H1 (cell line): ENCODE results near the gene ADPRHL1. TPM values are rescaled to one million over a fixed set of nuclear protein-coding genes. Genes with fewer than 3 reads are reported as not detected.

Experiments
- CTCF ChIA-PET: fragments of 300-600 bp; sonication (Branson Sonifier 250); formaldehyde crosslinking; loops from one replicate; lab custom pipeline; 2021; ENCODE audit not compliant: partially characterized antibody; lab: Charles Lee
- POLR2A ChIA-PET: fragments of 300-600 bp; sonication (Branson Sonifier 250); formaldehyde crosslinking; loops from one replicate; lab custom pipeline; 2021; ENCODE audit warnings: inconsistent platforms; ENCODE audit not compliant: partially characterized antibody; lab: Charles Lee
- DNase-seq, 2 experiments: peaks; one replicate each; pipeline versions ENCODE4 v3.0.0 to v3.0.0-alpha.2; 2010 to 2022; ENCODE audit warnings: low spot score in 2 of 2, low read depth in 1 of 2, mixed read lengths in 1 of 2
- FAIRE-seq: peaks from 2 replicates; lab custom pipeline; 2011; peaks lifted over from hg19 to GRCh38; lab: Jason Lieb, UNC
- H2AFZ ChIP-seq: 2 replicates; pipeline ENCODE4 v1.8.1; 2012; ENCODE audit warnings: low read length, inconsistent platforms
- H2AK5ac ChIP-seq: 2 replicates; pipeline ENCODE4 v1.6.1; 2013; ENCODE audit warnings: low read depth, low read length
- H2BK120ac ChIP-seq: replicated peaks from 2 replicates; pipeline ENCODE3; 2013; ENCODE audit warnings: low read depth, low read length, inconsistent platforms
- H2BK12ac ChIP-seq: 2 replicates; pipeline ENCODE4 v1.6.1; 2013; ENCODE audit warnings: low read depth, low read length
- H2BK15ac ChIP-seq: 2 replicates; pipeline ENCODE4 v1.6.1; 2013; ENCODE audit warnings: low read length
- H2BK20ac ChIP-seq: 2 replicates; pipeline ENCODE4 v1.6.1; 2013; ENCODE audit warnings: low read length
- H2BK5ac ChIP-seq: 2 replicates; pipeline ENCODE4 v1.6.1; 2013; ENCODE audit warnings: low read depth, low read length
- H3K14ac ChIP-seq: 2 replicates; pipeline ENCODE4 v1.6.1; 2013; ENCODE audit warnings: inconsistent platforms; ENCODE audit not compliant: insufficient read length
- H3K18ac ChIP-seq: 2 replicates; pipeline ENCODE4 v1.6.1; 2013; ENCODE audit warnings: low read length; ENCODE audit errors: extremely low read depth
- H3K23ac ChIP-seq: 2 replicates; pipeline ENCODE4 v1.6.1; 2013; ENCODE audit warnings: inconsistent platforms; ENCODE audit not compliant: insufficient read length
- H3K23me2 ChIP-seq: 2 replicates; pipeline ENCODE4 v1.6.1; 2013; ENCODE audit warnings: low read depth, low read length
- H3K27ac ChIP-seq: 2 replicates; pipeline ENCODE4 v1.6.1; 2011; ENCODE audit warnings: low read depth, low read length, inconsistent platforms
- H3K27me3 ChIP-seq, 4 experiments: replicated peaks in 1 of 4; 1 replicate in 1 of 4; 2 replicates in 3 of 4; pipeline versions ENCODE4 v1.6.1 to v1.8.1; 2011 to 2013; ENCODE audit warnings: low read length in 3 of 4, mild to moderate bottlenecking in 3 of 4, inconsistent platforms in 2 of 4, mixed read lengths in 2 of 4, moderate library complexity in 1 of 4; ENCODE audit not compliant: control insufficient read depth in 3 of 4, insufficient read depth in 3 of 4; ENCODE audit errors: extremely low read depth in 1 of 4
- H3K36me3 ChIP-seq, 4 experiments: 2 replicates each; pipeline versions ENCODE4 v1.6.1 to v1.8.1; 2011 to 2013; ENCODE audit warnings: mild to moderate bottlenecking in 4 of 4, low read length in 3 of 4, moderate library complexity in 2 of 4, control low read depth in 1 of 4, inconsistent platforms in 1 of 4; ENCODE audit not compliant: insufficient read depth in 4 of 4, control insufficient read depth in 2 of 4
- H3K4ac ChIP-seq: replicated peaks from 2 replicates; pipeline ENCODE3; 2013; ENCODE audit warnings: low read length, low read depth, mixed read lengths, inconsistent platforms; ENCODE audit not compliant: insufficient read length
- H3K4me1 ChIP-seq, 4 experiments: replicated peaks in 1 of 4; 1 replicate in 1 of 4; 2 replicates in 3 of 4; pipeline versions ENCODE4 v1.6.1 to v1.8.1; 2011 to 2013; ENCODE audit warnings: low read length in 3 of 4, inconsistent platforms in 2 of 4, mixed read lengths in 1 of 4; ENCODE audit not compliant: insufficient read depth in 4 of 4, control insufficient read depth in 3 of 4
- H3K4me2 ChIP-seq, 2 experiments: 2 replicates each; pipeline versions ENCODE4 v1.6.1 to v1.8.1; 2011 to 2013; ENCODE audit warnings: low read depth in 2 of 2, low read length in 2 of 2, control low read depth in 1 of 2, inconsistent platforms in 1 of 2, mild to moderate bottlenecking in 1 of 2; ENCODE audit not compliant: insufficient read depth in 1 of 2
- H3K4me3 ChIP-seq, 4 experiments: fragments of 200-600, 300-600 bp in 1 of 4; sonication (generic), shearing (Covaris generic), sonication (Bioruptor Twin) in 1 of 4; 2 replicates each; pipeline versions ENCODE4 v1.5.1 to v1.8.1; 2011 to 2016; ENCODE audit warnings: low read length in 4 of 4, low read depth in 3 of 4, control low read depth in 2 of 4, inconsistent platforms in 2 of 4, mild to moderate bottlenecking in 2 of 4, mixed read lengths in 1 of 4, moderate library complexity in 1 of 4; ENCODE audit not compliant: insufficient read depth in 2 of 4; ENCODE audit errors: extremely low read depth in 1 of 4
- H3K56ac ChIP-seq: replicated peaks from 2 replicates; pipeline ENCODE3; 2013; ENCODE audit warnings: low read depth, mild to moderate bottlenecking, mixed read lengths, low read length, inconsistent platforms; ENCODE audit not compliant: insufficient read length
- H3K79me1 ChIP-seq: 2 replicates; pipeline ENCODE4 v1.6.1; 2013; ENCODE audit warnings: low read depth, low read length, control low read depth
- H3K79me2 ChIP-seq, 2 experiments: 2 replicates each; pipeline versions ENCODE4 v1.6.1 to v1.8.1; 2012 to 2013; ENCODE audit warnings: low read length in 2 of 2, mild to moderate bottlenecking in 2 of 2, inconsistent platforms in 1 of 2; ENCODE audit not compliant: insufficient read depth in 2 of 2, control insufficient read depth in 1 of 2
- H3K9ac ChIP-seq, 4 experiments: replicated peaks in 1 of 4; 1 replicate in 1 of 4; 2 replicates in 3 of 4; pipeline versions ENCODE4 v1.6.1 to v1.8.1; 2011 to 2013; ENCODE audit warnings: low read depth in 3 of 4, low read length in 3 of 4, control low read depth in 2 of 4, mild to moderate bottlenecking in 2 of 4, moderate library complexity in 2 of 4, inconsistent platforms in 1 of 4; ENCODE audit errors: extremely low read depth in 1 of 4
- H3K9me3 ChIP-seq, 2 experiments: 2 replicates each; pipeline versions ENCODE4 v1.6.1 to v1.8.1; 2012 to 2013; ENCODE audit warnings: mild to moderate bottlenecking in 2 of 2, moderate library complexity in 2 of 2, control low read depth in 1 of 2, inconsistent platforms in 1 of 2, low read depth in 1 of 2, low read length in 1 of 2, mixed read lengths in 1 of 2; ENCODE audit not compliant: insufficient read depth in 2 of 2
- H4K20me1 ChIP-seq, 2 experiments: replicated peaks in 1 of 2; 2 replicates each; pipeline versions ENCODE3 to v1.8.1; 2011 to 2013; ENCODE audit warnings: inconsistent platforms in 2 of 2, low read length in 2 of 2, mild to moderate bottlenecking in 1 of 2; ENCODE audit not compliant: insufficient read depth in 2 of 2, control insufficient read depth in 1 of 2
- H4K5ac ChIP-seq: 2 replicates; pipeline ENCODE4 v1.6.1; 2013; ENCODE audit warnings: low read length, low read depth, mixed read lengths, inconsistent platforms; ENCODE audit not compliant: insufficient read length
- H4K8ac ChIP-seq: 2 replicates; pipeline ENCODE4 v1.8.0; 2013; ENCODE audit warnings: mild to moderate bottlenecking, moderate library complexity, low read length, inconsistent platforms; ENCODE audit not compliant: insufficient read depth; ENCODE audit errors: extremely low read depth
- H4K91ac ChIP-seq: replicated peaks from 2 replicates; pipeline ENCODE3; 2013; ENCODE audit warnings: low read length, mixed read lengths, inconsistent platforms; ENCODE audit not compliant: insufficient read length
- ASH2L ChIP-seq: fragments of 200-600, 300-600 bp; sonication (generic); IDR thresholded peaks from one replicate; pipeline ENCODE4 v1.7.1; 2017; ENCODE audit warnings: low read length
- RBBP5 ChIP-seq: IDR thresholded peaks from 2 replicates; pipeline ENCODE4 v1.7.1; 2012; ENCODE audit warnings: low read depth, mild to moderate bottlenecking, inconsistent platforms, low read length, moderate library complexity, borderline replicate concordance
- USF2 ChIP-seq: IDR thresholded peaks from 2 replicates; pipeline ENCODE4 v1.6.1; 2011; ENCODE audit warnings: low read length, improper control_type of control experiment
- WGBS, 2 experiments: shearing (Covaris generic) in 1 of 2; methylation state at CpG; one replicate each; pipeline versions ENCODE4 v1.1.6 to v1.1.7; 2013 to 2015; ENCODE audit warnings: low lambda C conversion rate in 2 of 2, mixed read lengths in 2 of 2, inconsistent platforms in 1 of 2, low coverage in 1 of 2, missing lambda C conversion rate in 1 of 2; ENCODE audit not compliant: insufficient replicate concordance in 2 of 2, insufficient coverage in 1 of 2, insufficient read length in 1 of 2; ENCODE audit errors: extremely low coverage in 1 of 2, missing lambda C conversion rate in 1 of 2; 5-methylcytosine and 5-hydroxymethylcytosine counted together
- polyA plus RNA-seq, 7 experiments: library from polyadenylated mRNA; depleted of rRNA in 3 of 7; stranded (reverse) in 5 of 7; unstranded in 2 of 7; fragments of >200 nt in 5 of 7; fragments of 200-250 nt in 2 of 7; gene quantifications; 1 replicate in 5 of 7; 2 replicates in 1 of 7; 4 replicates in 1 of 7; pipeline versions ENCODE4 v1.2.1 to v1.2.3, GENCODE V29; 2011 to 2013; ENCODE audit warnings: missing spikeins in 2 of 7, mixed read lengths in 2 of 7
- total RNA-seq: library from RNA; stranded (reverse); fragmentation: NEBNext Ultra II Directional; extraction: Animal tissue kit (Norgen Biotek cat#: 25700); gene quantifications from 2 replicates; pipeline ENCODE4 v1.2.1, GENCODE V29; 2021

The ADPRHL1 gene
- total and polyA plus RNA-seq, 2 of the 8 experiments (the other 6 are each of a cell fraction or from before 2014, with no cell fraction given): 0.74 to 1.7 TPM

- DNase-seq: no peak
- TF ChIP-seq USF2: no peak
- peak; percentile 53 for TF ChIP-seq ASH2L
- 0 out of 2 replicates have a peak, but pooled peaks have one; percentile 47 for TF ChIP-seq RBBP5
Measured at GRCh38 chr13:113468472-113469201, 15.3 kb upstream of the ADPRHL1 start.

More at GRCh38 chr13:113468472-113469201, 15.3 kb upstream of the ADPRHL1 start:
- Histone ChIP-seq H3K18ac (peak overlapping the region; percentile 75), H2BK120ac (no peak overlapping the region), H3K4me3 (no peak overlapping the region; a peak in 1 of 8 replicates), H4K8ac (peak overlapping the region; percentile 54; the same call in 1 of the 2 replicates), H2BK12ac (no peak overlapping the region), H3K9ac (peak overlapping the region in 1 of 4 experiments; percentile 38; a peak in 5 of 7 replicates), H3K79me2 (peaks cover 0 to 23% of the 10 kb centered on the region in 2 experiments; a peak in 2 of 4 replicates), H3K4me1 (peaks cover 0 to 15% (median 5%) of the 10 kb centered on the region in 4 experiments; a peak in 6 of 7 replicates), H3K23me2 (no peaks in the 10 kb centered on the region), H2BK5ac (peak overlapping the region; percentile 68; the same call in 1 of the 2 replicates), H3K36me3 (peaks cover 2 to 41% (median 5%) of the 10 kb centered on the region in 4 experiments; a peak in 4 of 8 replicates), H2BK20ac (no peak overlapping the region), H4K20me1 (peaks cover 5 to 16% of the 10 kb centered on the region in 2 experiments), H2BK15ac (no peak overlapping the region), H4K91ac (no peak overlapping the region), H3K79me1 (peaks cover 3% of the 10 kb centered on the region), H3K27ac (peak overlapping the region; percentile 49; the same call in 1 of the 2 replicates), H3K9me3 (no peaks in the 10 kb centered on the region), H2AK5ac (no peak overlapping the region), H3K27me3 (no peaks in the 10 kb centered on the region), H3K14ac (no peak overlapping the region), H3K56ac (no peak overlapping the region), H4K5ac (no peak overlapping the region), H3K4ac (no peak overlapping the region), H3K23ac (no peak overlapping the region), H2AFZ (no peak overlapping the region), H3K4me2 (peak overlapping the region; percentile 56 to 59)
- ChIA-PET POLR2A (interaction anchor here (0.9 to 1.6 kb wide), 2 partner anchors 14 to 24 kb away, joined by 3 to 4 read pairs; no protein-coding TSS in a partner anchor), CTCF (interaction anchor here (0.9 to 1.9 kb wide), 5 partner anchors 10 to 21 kb away, joined by 3 to 8 read pairs (median 3); no protein-coding TSS in a partner anchor)
- 77% methylated on average over 22 of the region's 22 CpGs; no CpG with 5 or more reads in 1 of the 2 experiments for WGBS, 2 experiments
- peak; percentile 63 for FAIRE-seq
